ACC112 (cell line): ENCODE data around the gene PLEKHF1.

Experiments used
- H2AFZ ChIP-seq: fragments of 200-600 bp; sonication (generic); one replicate; pipeline ENCODE4 v1.6.0; 2017; ENCODE audit warnings: antibody characterized with exemption, low read length; ENCODE audit not compliant: unreplicated experiment
- H3K27ac ChIP-seq: fragments of 200-600 bp; sonication (generic); 2 replicates; pipeline ENCODE4 v1.5.1; 2014; ENCODE audit warnings: low read depth, mild to moderate bottlenecking, antibody characterized with exemption, low read length, moderate library complexity
- H3K27me3 ChIP-seq: fragments of 200-600 bp; sonication (generic); 2 replicates; pipeline ENCODE4 v1.6.1; 2014; ENCODE audit warnings: mild to moderate bottlenecking, antibody characterized with exemption, low read length, moderate library complexity, mixed read lengths; ENCODE audit not compliant: insufficient read depth
- H3K36me3 ChIP-seq: fragments of 200-600 bp; sonication (generic); 2 replicates; pipeline ENCODE4 v1.6.1; 2016; ENCODE audit warnings: mild to moderate bottlenecking, antibody characterized with exemption, low read length, moderate library complexity, mixed read lengths; ENCODE audit not compliant: insufficient read depth
- H3K4me1 ChIP-seq: fragments of 200-600 bp; sonication (generic); one replicate; pipeline ENCODE4 v1.6.1; 2016; ENCODE audit warnings: low read length, mixed read lengths; ENCODE audit not compliant: insufficient read depth, unreplicated experiment, control insufficient read depth
- H3K4me3 ChIP-seq: fragments of 200-600 bp; sonication (generic); 2 replicates; pipeline ENCODE4 v1.5.1; 2014; ENCODE audit warnings: mild to moderate bottlenecking, low read depth, low read length
- H3K79me2 ChIP-seq: fragments of 200-600 bp; sonication (generic); one replicate; pipeline ENCODE4 v1.6.0; 2016; ENCODE audit warnings: low read length; ENCODE audit not compliant: control insufficient read depth, unreplicated experiment, insufficient read depth

Gene PLEKHF1

GRCh38 chr19:29715701-29716581 lies 50.7 kb downstream of the PLEKHF1 start:
- Histone ChIP-seq H3K27ac (peak overlapping the region; percentile 50), H3K27me3 (no peaks in the 10 kb centered on the region), H3K4me1 (peaks cover 13% of the 10 kb centered on the region), H3K79me2 (peaks cover 19% of the 10 kb centered on the region), H3K36me3 (no peaks in the 10 kb centered on the region), H2AFZ (peak overlapping the region; percentile 89), H3K4me3 (peak overlapping the region; percentile 96)

- Histone ChIP-seq H2AFZ (no peak overlapping the region), H3K4me1 (peaks cover 13% of the 10 kb centered on the region)
Measured at GRCh38 chr19:29717051-29717450, 51.8 kb downstream of the PLEKHF1 start.

GRCh38 chr19:29724102-29724641 lies 58.9 kb downstream of the PLEKHF1 start:
- H2AFZ ChIP-seq, result peak overlapping the region; percentile 38
- H3K79me2 ChIP-seq, result no peaks in the 10 kb centered on the region
- peak overlapping the region; percentile 68 for H3K4me3 ChIP-seq
- H3K36me3 ChIP-seq, result no peaks in the 10 kb centered on the region
- no peaks in the 10 kb centered on the region for H3K4me1 ChIP-seq
- peaks cover 33% of the 10 kb centered on the region for H3K27me3 ChIP-seq
- no peak overlapping the region for H3K27ac ChIP-seq

More at GRCh38 chr19:29717051-29717450, 51.8 kb downstream of the PLEKHF1 start:
- Histone ChIP-seq H3K79me2 (peaks cover 17% of the 10 kb centered on the region), H3K4me3 (no peak overlapping the region), H3K27ac (no peak overlapping the region), H3K36me3 (no peaks in the 10 kb centered on the region), H3K27me3 (no peaks in the 10 kb centered on the region)

DNA sequence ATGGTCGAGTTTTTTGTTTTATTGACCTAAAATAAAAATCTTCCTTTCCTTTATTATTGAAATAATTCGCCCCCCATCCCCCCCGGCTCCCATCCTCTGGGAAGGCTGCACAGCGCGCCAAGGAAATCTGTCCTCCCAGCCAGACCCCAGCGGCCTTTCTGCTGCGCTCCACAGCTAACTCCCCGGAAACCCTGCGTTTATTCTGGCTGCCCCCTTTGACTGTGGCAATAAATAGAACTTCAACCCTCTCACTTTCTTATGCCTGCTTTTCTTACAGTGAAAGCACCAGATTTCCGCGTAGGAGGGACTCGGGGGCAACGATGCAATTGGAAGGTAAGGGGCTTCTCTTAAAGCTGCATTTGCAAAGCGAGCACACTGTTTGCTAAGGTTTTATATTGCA lies 59.5 kb downstream of the PLEKHF1 start:
- no peaks in the 10 kb centered on the region for H3K79me2 ChIP-seq
- peaks cover 37% of the 10 kb centered on the region for H3K27me3 ChIP-seq
- no peaks in the 10 kb centered on the region for H3K36me3 ChIP-seq
- no peak overlapping the region for H3K27ac ChIP-seq
- H3K4me3 ChIP-seq, result peak overlapping the region; percentile 68
- H2AFZ ChIP-seq, result no peak overlapping the region
- no peaks in the 10 kb centered on the region for H3K4me1 ChIP-seq
